DOHH2 (cell line): ENCODE measurements around the gene OR51L1.

ENCODE experiments used
- EZH2phosphoT487 ChIP-seq: fragments of 200-600 bp; sonication (generic); IDR thresholded peaks from 2 replicates; pipeline ENCODE4 v1.6.1; 2017; ENCODE audit warnings: borderline replicate concordance, mild to moderate bottlenecking, antibody characterized with exemption, low read length, moderate library complexity, mixed read lengths
- TF ChIP-seq, protein P1 (sequence below): fragments of 200-600 bp; sonication (generic); IDR thresholded peaks from one replicate; pipeline ENCODE4 v1.5.1; 2014; ENCODE audit warnings: antibody characterized with exemption, mild to moderate bottlenecking, low read depth, low read length; ENCODE audit not compliant: poor library complexity, severe bottlenecking

- TF ChIP-seq, protein P1, sequence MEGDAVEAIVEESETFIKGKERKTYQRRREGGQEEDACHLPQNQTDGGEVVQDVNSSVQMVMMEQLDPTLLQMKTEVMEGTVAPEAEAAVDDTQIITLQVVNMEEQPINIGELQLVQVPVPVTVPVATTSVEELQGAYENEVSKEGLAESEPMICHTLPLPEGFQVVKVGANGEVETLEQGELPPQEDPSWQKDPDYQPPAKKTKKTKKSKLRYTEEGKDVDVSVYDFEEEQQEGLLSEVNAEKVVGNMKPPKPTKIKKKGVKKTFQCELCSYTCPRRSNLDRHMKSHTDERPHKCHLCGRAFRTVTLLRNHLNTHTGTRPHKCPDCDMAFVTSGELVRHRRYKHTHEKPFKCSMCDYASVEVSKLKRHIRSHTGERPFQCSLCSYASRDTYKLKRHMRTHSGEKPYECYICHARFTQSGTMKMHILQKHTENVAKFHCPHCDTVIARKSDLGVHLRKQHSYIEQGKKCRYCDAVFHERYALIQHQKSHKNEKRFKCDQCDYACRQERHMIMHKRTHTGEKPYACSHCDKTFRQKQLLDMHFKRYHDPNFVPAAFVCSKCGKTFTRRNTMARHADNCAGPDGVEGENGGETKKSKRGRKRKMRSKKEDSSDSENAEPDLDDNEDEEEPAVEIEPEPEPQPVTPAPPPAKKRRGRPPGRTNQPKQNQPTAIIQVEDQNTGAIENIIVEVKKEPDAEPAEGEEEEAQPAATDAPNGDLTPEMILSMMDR, result no peak
- TF ChIP-seq EZH2phosphoT487, result no peak
Measured at GRCh38 chr11:5007561-5007960, 12.9 kb downstream of the OR51L1 start.
